Measurements from ENCODE around the gene PLEKHM2. TPM values are rescaled to one million over a fixed set of nuclear protein-coding genes. Genes with fewer than 3 reads are reported as not detected.

Gene PLEKHM2
- total and polyA plus RNA-seq, 2 of the 4 experiments (the other 2 are of a cell fraction): 24.7 to 48.0 TPM

GRCh38 chr1:15733218-15733725 lies 49.2 kb downstream of the PLEKHM2 start:
- Histone ChIP-seq H2AFZ (replicated peaks; ENCODE audit: low read length, poor library complexity) (peak overlapping the region; percentile 43), H3K4me1 (ENCODE audit: control insufficient read depth, insufficient read depth, low read length) (no peaks in the 10 kb centered on the region), H2BK15ac (ENCODE audit: low read depth, low read length) (no peak overlapping the region), H3K36me3 (ENCODE audit: control insufficient read depth, insufficient read depth, low read length) (peaks cover 63% of the 10 kb centered on the region), H3K18ac (ENCODE audit: low read depth, low read length) (no peak overlapping the region), H4K91ac (ENCODE audit: insufficient read depth, low read depth, low read length) (no peak overlapping the region), H2AK5ac (ENCODE audit: low read depth, low read length) (no peak overlapping the region), H3K27ac (ENCODE audit: insufficient read depth, low read length) (no peak overlapping the region), H3K4me2 (ENCODE audit: low read depth, low read length) (no peak overlapping the region), H3K9me1 (ENCODE audit: insufficient read depth, low read length) (no peaks in the 10 kb centered on the region), H3K9me3 (ENCODE audit: control insufficient read depth, insufficient read depth, low read length) (no peaks in the 10 kb centered on the region), H3K4me3 (ENCODE audit: insufficient read depth, low read depth, low read length) (no peak overlapping the region), H2AK9ac (replicated peaks; ENCODE audit: low read depth, low read length, poor library complexity) (no peak overlapping the region), H3K27me3 (ENCODE audit: control insufficient read depth, insufficient read depth, low read length) (no peaks in the 10 kb centered on the region), H3K14ac (replicated peaks; ENCODE audit: low read depth, low read length) (no peak overlapping the region), H2BK5ac (ENCODE audit: low read depth, low read length, poor library complexity, severe bottlenecking) (no peak overlapping the region), H4K8ac (ENCODE audit: low read depth in 2 of 2, low read length in 2 of 2) (no peak overlapping the region), H4K20me1 (ENCODE audit: insufficient read depth, low read length) (no peaks in the 10 kb centered on the region; the same call in 1 of the 2 replicates), H3K56ac (ENCODE audit: extremely low read depth, insufficient read depth, low read length) (no peak overlapping the region), H2BK120ac (ENCODE audit: low read depth, low read length) (no peak overlapping the region), H4K5ac (ENCODE audit: low read depth, low read length) (no peak overlapping the region), H2BK20ac (ENCODE audit: low read depth, low read length) (no peak overlapping the region), H3K4ac (ENCODE audit: low read depth, low read length) (no peak overlapping the region), H3K79me1 (ENCODE audit: low read depth in 1 of 2, low read length in 2 of 2) (no peaks in the 10 kb centered on the region; a peak in 2 of 4 replicates), H3K9ac (ENCODE audit: low read depth, low read length) (no peak overlapping the region), H3K23ac (ENCODE audit: low read depth, low read length) (no peak overlapping the region)
- POLR2A ChIA-PET (ENCODE audit: unreplicated experiment): no interaction called here
- TF ChIP-seq USF2 (IDR thresholded peaks at IDR 0.05; ENCODE audit: low read depth, low read length): no peak
- no peak for TF ChIP-seq SMC3 (IDR thresholded peaks at IDR 0.05; ENCODE audit: low read depth, low read length)
- TF ChIP-seq NFE2L2 (IDR thresholded peaks at IDR 0.05; ENCODE audit: low read depth, low read length): no peak
- no peak for TF ChIP-seq RCOR1 (IDR thresholded peaks at IDR 0.05; ENCODE audit: insufficient replicate concordance, low read length)
- no peak for TF ChIP-seq CHD1 (IDR thresholded peaks at IDR 0.05; ENCODE audit: low read depth, low read length)
- no peak for TF ChIP-seq MAZ (IDR thresholded peaks at IDR 0.05; ENCODE audit: borderline replicate concordance, low read depth, low read length)
- TF ChIP-seq RFX5 (IDR thresholded peaks at IDR 0.05; ENCODE audit: low read depth, low read length): no peak
- TF ChIP-seq CTCF (conservative IDR thresholded peaks at IDR 0.05; ENCODE audit: low read depth, low read length): no peak
- no peak for TF ChIP-seq CEBPB (IDR thresholded peaks at IDR 0.05; ENCODE audit: low read depth, low read length)
- TF ChIP-seq ELK1 (IDR thresholded peaks at IDR 0.05; ENCODE audit: borderline replicate concordance, low read depth, low read length): no peak
- no peak for TF ChIP-seq FOS (IDR thresholded peaks at IDR 0.05; ENCODE audit: low read depth, low read length)
- no peak for TF ChIP-seq MAFK (IDR thresholded peaks at IDR 0.05; ENCODE audit: low read depth, low read length)
- no peak for TF ChIP-seq RAD21 (IDR thresholded peaks at IDR 0.05; ENCODE audit: low read length)
- intact Hi-C loops (cut with micrococcal nuclease): no loop called here
- CTCF ChIA-PET: no interaction called here
- in situ Hi-C loops (cut with MboI; ENCODE audit: low sequenced_read_pairs): no loop called here
- no TSS peak for BruUV-seq (replicated peaks)
- dilution Hi-C loops (cut with HindIII; ENCODE audit: low sequenced_read_pairs, unreplicated experiment): no loop called here
- DNase-seq (no peak), ATAC-seq (ENCODE audit: low read depth) (no peak)
- WGBS, 2 experiments (ENCODE audit: extremely low coverage in 2 of 2, insufficient read length in 1 of 2): 80% methylated on average over 1 of the region's 11 CpGs; no CpG with 5 or more reads in 1 of the 2 experiments

Data from IMR-90 (cell line).